Measurements from ENCODE around the gene PRG2.

PRG2 gene

DNA sequence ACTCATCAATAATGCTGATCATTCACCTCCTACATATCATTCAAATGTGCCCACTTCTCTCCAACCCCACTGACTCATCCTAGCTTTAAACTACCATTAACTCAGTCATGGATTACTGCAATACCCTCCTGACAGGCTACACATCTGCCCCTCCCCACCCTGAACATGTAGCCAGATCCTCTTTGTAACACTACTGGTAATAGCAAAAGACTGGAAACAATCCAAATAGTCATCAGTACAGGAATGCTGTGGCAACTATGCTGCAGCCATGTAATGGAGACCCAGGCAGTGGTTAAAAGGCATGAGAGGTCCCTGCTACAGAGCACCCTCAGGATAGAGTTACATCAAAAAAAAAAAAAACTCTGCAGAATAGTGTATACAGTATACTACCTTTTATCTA is 19.8 kb upstream of the PRG2 start:
- DNase-seq (ENCODE audit: low spot score) = no peak
- TF ChIP-seq, protein P1, sequence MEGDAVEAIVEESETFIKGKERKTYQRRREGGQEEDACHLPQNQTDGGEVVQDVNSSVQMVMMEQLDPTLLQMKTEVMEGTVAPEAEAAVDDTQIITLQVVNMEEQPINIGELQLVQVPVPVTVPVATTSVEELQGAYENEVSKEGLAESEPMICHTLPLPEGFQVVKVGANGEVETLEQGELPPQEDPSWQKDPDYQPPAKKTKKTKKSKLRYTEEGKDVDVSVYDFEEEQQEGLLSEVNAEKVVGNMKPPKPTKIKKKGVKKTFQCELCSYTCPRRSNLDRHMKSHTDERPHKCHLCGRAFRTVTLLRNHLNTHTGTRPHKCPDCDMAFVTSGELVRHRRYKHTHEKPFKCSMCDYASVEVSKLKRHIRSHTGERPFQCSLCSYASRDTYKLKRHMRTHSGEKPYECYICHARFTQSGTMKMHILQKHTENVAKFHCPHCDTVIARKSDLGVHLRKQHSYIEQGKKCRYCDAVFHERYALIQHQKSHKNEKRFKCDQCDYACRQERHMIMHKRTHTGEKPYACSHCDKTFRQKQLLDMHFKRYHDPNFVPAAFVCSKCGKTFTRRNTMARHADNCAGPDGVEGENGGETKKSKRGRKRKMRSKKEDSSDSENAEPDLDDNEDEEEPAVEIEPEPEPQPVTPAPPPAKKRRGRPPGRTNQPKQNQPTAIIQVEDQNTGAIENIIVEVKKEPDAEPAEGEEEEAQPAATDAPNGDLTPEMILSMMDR (IDR thresholded peaks at IDR 0.05; ENCODE audit: extremely low read depth, insufficient read depth, missing control alignments) = no peak
- in situ Hi-C loops (cut with MboI; ENCODE audit: low pct_unique_long_range_greater_than_20kb, low sequenced_read_pairs, unreplicated experiment) = no loop called here

DNA sequence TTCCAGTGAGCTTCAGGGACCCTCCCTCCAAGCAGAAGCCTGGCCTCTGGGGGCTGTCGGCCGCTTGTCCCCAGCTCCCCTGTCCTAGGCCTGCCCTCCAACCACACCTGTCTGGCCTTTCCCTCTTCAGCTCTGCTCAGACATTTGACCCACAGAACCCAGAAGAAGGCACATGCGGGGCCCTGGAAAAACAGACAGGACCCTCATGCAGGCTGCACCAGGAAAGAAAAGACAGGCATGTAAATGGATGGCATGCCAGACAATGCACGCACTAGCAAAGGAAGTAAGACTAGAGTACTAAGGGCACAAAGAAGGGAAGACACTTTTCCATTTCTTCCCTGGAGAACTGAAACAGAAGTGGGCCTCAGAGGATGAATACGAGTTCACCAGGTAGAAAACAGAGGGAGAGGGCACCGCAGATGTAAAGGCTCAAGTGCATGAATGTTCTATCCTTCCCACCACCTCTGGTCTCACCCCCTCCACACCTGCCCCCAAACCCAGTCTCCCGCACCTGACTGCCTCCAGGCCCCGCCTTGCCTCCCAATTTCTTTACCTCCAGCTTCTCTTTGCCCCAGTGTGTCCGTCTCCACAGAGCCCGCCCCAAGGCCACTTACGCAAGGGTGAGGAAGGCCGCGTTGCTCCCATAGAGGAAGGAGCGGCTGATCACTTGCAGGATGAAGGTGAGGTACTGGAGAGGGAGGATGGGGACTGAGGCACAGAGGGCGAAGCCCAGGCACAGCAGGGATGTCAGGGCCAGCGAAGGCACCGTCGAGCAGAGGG is 19.1 kb upstream of the PRG2 start:
- in situ Hi-C loops (cut with MboI; ENCODE audit: low pct_unique_long_range_greater_than_20kb, low sequenced_read_pairs, unreplicated experiment) = no loop called here
- no peak for DNase-seq (ENCODE audit: low spot score)
- TF ChIP-seq, protein P1 (IDR thresholded peaks at IDR 0.05; ENCODE audit: extremely low read depth, insufficient read depth, missing control alignments) = no peak

DNA sequence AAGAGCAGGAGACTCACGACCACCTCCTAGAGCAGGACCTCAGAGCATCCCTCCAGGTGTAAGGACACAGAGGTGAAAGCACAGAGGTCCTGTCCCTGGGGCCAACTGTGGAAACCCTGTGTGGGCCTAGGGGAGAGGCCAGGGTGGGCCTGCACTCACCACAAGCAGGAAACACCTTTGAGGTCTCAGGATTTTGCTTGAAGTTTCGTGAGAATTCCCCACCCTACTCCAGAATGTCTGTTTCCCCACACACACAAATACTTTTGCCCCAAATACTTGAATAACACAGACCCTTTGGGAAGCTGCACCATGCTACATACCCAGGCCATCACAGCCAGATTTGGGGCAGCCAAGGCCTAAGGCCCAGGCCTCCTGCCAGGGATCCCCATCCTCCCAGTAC is 18.3 kb upstream of the PRG2 start:
- TF ChIP-seq, protein P1 (IDR thresholded peaks at IDR 0.05; ENCODE audit: extremely low read depth, insufficient read depth, missing control alignments) = no peak
- no peak for DNase-seq (ENCODE audit: low spot score)
- in situ Hi-C loops (cut with MboI; ENCODE audit: low pct_unique_long_range_greater_than_20kb, low sequenced_read_pairs, unreplicated experiment) = no loop called here

DNA sequence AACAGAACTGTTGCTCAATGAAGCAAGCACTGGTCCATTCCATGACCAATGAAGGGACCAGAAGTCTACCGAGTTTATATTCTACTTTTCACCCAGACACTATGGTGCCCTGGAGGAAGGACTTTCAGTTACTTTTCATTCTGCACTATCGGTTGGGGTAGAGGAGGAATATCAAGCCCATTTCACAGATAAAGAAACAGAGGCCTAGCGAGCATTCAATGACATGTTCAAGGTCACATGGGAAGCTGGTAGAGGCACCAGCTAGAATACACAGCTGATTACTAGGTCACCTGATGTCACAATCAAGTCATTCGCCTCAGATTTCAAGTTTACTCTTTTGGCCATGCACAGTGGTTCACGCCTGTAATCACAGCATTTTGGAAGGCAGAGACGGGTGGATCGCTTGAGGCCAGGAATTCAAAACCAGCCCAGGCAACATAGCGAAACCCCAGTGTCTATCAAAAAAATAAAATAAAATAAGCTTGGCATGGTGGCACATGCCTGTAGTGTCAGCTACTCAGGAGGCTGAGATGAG is 17.6 kb upstream of the PRG2 start:
- in situ Hi-C loops (cut with MboI; ENCODE audit: low pct_unique_long_range_greater_than_20kb, low sequenced_read_pairs, unreplicated experiment) = no loop called here
- TF ChIP-seq, protein P1 (IDR thresholded peaks at IDR 0.05; ENCODE audit: extremely low read depth, insufficient read depth, missing control alignments) = no peak
- DNase-seq (ENCODE audit: low spot score) = no peak

DNA sequence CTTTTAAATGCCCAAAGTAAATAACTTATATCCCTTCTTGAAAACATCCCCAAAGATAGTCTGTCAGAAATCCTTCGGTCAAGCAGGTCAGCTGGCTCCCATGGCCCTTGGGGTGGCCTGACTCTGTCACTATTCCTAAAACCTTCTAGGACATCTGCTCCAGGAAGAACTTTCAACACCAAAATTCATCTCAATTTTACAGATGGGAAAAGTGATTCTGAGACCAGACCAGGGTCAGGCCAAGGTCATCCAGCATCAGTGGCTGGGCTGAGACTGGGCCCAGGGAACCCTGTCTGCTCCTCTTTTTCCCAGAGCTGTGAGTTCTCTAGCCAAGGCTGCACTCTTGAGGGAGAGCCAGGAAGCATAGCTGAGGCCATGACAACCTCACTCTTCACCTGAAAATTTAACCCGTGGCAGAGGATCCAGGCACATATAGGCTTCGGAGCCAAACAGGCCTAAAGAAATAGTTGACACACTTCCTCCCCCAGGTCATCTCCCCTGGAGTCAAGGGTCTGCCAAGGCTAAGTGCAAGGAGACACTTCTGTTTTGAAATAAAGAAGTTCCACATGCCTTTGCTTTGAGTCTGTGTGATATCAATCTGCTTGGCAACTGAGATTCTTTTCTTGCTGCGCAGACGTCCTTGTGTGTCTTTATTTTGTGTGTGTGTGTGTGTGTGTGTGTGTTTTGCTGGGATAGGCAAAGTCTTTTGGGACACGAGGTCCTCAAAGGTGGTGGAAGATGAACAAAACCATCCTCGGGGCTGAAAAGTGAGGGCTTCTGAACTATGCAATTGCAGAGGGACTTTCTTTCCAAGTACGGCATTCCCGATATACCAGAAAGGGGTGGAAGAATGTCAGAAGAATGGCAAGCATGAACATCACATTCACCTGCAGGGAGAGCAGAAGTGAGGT is 16.8 kb upstream of the PRG2 start:
- DNase-seq (ENCODE audit: low spot score) = no peak
- in situ Hi-C loops (cut with MboI; ENCODE audit: low pct_unique_long_range_greater_than_20kb, low sequenced_read_pairs, unreplicated experiment) = no loop called here
- TF ChIP-seq, protein P1 (IDR thresholded peaks at IDR 0.05; ENCODE audit: extremely low read depth, insufficient read depth, missing control alignments) = no peak

DNA sequence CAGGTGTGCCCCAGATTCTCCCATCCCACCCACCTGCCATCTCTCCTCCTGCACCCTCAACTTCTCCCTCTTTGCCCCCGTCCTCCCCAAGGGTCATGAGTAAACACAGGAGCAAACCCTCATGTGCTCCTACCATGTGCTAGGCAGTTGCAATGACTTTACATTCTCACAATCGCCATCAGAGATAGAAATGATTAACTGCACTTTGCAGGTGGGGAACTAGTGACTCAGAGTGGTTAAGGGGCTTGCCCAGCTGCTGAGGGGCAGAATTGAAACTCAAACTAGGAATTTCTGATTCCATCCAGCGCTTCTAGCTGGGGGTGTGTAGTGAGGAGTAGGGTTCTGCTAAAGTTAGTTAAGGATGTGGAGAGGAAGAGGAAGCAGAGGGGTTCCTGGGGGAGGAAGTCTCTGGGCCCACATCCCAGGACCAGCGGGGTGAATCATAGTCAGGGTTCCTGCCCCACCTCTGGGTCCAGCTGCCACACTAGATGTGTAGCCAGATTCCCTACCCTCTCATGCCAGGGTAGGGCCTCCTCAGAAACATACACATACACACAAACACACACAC is 16.0 kb upstream of the PRG2 start:
- TF ChIP-seq, protein P1 (IDR thresholded peaks at IDR 0.05; ENCODE audit: extremely low read depth, insufficient read depth, missing control alignments) = no peak
- in situ Hi-C loops (cut with MboI; ENCODE audit: low pct_unique_long_range_greater_than_20kb, low sequenced_read_pairs, unreplicated experiment) = no loop called here
- DNase-seq (ENCODE audit: low spot score) = peak; percentile 52

Data from GM13977 (cell line).